Lung microvascular endothelial cell (primary cell): ENCODE data around the gene TRAK2. TPM values are rescaled to one million over a fixed set of nuclear protein-coding genes. Genes with fewer than 3 reads are reported as not detected.

ENCODE experiments used
- DNase-seq, 2 donors: peaks; one replicate each; pipeline versions ENCODE4 v3.0.0 to v3.0.0-alpha.2; 2010; ENCODE audit warnings: low read depth in 2 of 2
- total RNA-seq: library from RNA; depleted of rRNA; stranded (reverse); fragments of >200 nt; gene quantifications from 2 replicates; pipeline ENCODE4 v1.2.1, GENCODE V29; 2014

Gene TRAK2
- total RNA-seq, 1 donor from 2014 or later: 26.8 TPM

- no peak for DNase-seq
Measured at GRCh38 chr2:201361078-201361733, 90.1 kb downstream of the TRAK2 start.

- no peak for DNase-seq
Measured at GRCh38 chr2:201360256-201360655, 91.0 kb downstream of the TRAK2 start.

GRCh38 chr2:201358684-201359083 is 92.6 kb downstream of the TRAK2 start:
- DNase-seq: peak in 1 of 2 donors; percentile 43

- DNase-seq: peak in 1 of 2 donors; percentile 46
Measured at GRCh38 chr2:201357221-201357620, 94.0 kb downstream of the TRAK2 start, which contains the start of gene FLACC1. FLACC1 (minus strand) TSS chr2:201357345; CDS start chr2:201351404, 5,941 bp downstream.

GRCh38 chr2:201353116-201353515 is 98.1 kb downstream of the TRAK2 start:
- DNase-seq: no peak

- no peak for DNase-seq
Measured at GRCh38 chr2:201350879-201351278, 100.4 kb downstream of the TRAK2 start.

GRCh38 chr2:201349601-201350000 is 101.7 kb downstream of the TRAK2 start:
- DNase-seq: no peak

GRCh38 chr2:201348758-201349157 is 102.5 kb downstream of the TRAK2 start:
- no peak for DNase-seq

GRCh38 chr2:201347138-201347537 is 104.1 kb downstream of the TRAK2 start:
- DNase-seq: no peak

- no peak for DNase-seq
Measured at GRCh38 chr2:201345625-201346213, 105.5 kb downstream of the TRAK2 start.

- DNase-seq: no peak
Measured at GRCh38 chr2:201344663-201345366, 106.4 kb downstream of the TRAK2 start.

- no peak for DNase-seq
Measured at GRCh38 chr2:201343559-201343958, 107.7 kb downstream of the TRAK2 start.

GRCh38 chr2:201342923-201343322 is 108.3 kb downstream of the TRAK2 start:
- no peak for DNase-seq

- no peak for DNase-seq
Measured at GRCh38 chr2:201329409-201329808, 121.8 kb downstream of the TRAK2 start.

- DNase-seq: no peak
Measured at GRCh38 chr2:201327678-201328077, 123.6 kb downstream of the TRAK2 start.

Other genes starting within 250 kb of the TRAK2 start
- 9.5 and 13.1 TPM in 2 replicates for gene CASP8, start 190.9 kb downstream of the TRAK2 start, total RNA-seq
- gene FLACC1, start 94.1 kb downstream of the TRAK2 start, total RNA-seq: 0.22 and 0.60 TPM in 2 replicates
- gene STRADB, start 282 bp upstream of the TRAK2 start, total RNA-seq: 12.9 and 20.9 TPM in 2 replicates
- 11.9 and 13.9 TPM in 2 replicates for gene TMEM237, start 192.0 kb upstream of the TRAK2 start, total RNA-seq
- gene MPP4, start 247.2 kb upstream of the TRAK2 start, total RNA-seq: 0.20 and 2.0 TPM in 2 replicates